Memory B cell (primary cell): ENCODE data around the gene RTN4.

Experiments
- ATAC-seq: fragments of 150-1000 bp; cut with Tn5 transposase; 2 replicates; pipeline ENCODE4 v1.10.0; 2021; ENCODE audit warnings: low read depth, mild to moderate bottlenecking, moderate library complexity
- DNase-seq, 2 donors: peaks; one replicate each; pipeline ENCODE4 v3.0.0; 2022; ENCODE audit warnings: low spot score in 2 of 2
- H3K27ac Mint-ChIP-seq: one replicate; pipeline ENCODE4 v1.8.0; 2022; ENCODE audit warnings: mild to moderate bottlenecking, moderate library complexity, mixed read lengths
- H3K27me3 Mint-ChIP-seq: one replicate; pipeline ENCODE4 v1.8.0; 2022; ENCODE audit warnings: mixed read lengths
- H3K36me3 Mint-ChIP-seq: one replicate; pipeline ENCODE4 v1.8.0; 2022; ENCODE audit warnings: mild to moderate bottlenecking, mixed read lengths
- H3K4me1 Mint-ChIP-seq: one replicate; pipeline ENCODE4 v1.8.0; 2022; ENCODE audit warnings: mixed read lengths
- H3K4me3 Mint-ChIP-seq: one replicate; pipeline ENCODE4 v1.8.0; 2022; ENCODE audit warnings: mild to moderate bottlenecking, moderate library complexity, mixed read lengths
- H3K9me3 Mint-ChIP-seq: one replicate; pipeline ENCODE4 v1.8.0; 2022; ENCODE audit warnings: mixed read lengths

Gene RTN4

DNA sequence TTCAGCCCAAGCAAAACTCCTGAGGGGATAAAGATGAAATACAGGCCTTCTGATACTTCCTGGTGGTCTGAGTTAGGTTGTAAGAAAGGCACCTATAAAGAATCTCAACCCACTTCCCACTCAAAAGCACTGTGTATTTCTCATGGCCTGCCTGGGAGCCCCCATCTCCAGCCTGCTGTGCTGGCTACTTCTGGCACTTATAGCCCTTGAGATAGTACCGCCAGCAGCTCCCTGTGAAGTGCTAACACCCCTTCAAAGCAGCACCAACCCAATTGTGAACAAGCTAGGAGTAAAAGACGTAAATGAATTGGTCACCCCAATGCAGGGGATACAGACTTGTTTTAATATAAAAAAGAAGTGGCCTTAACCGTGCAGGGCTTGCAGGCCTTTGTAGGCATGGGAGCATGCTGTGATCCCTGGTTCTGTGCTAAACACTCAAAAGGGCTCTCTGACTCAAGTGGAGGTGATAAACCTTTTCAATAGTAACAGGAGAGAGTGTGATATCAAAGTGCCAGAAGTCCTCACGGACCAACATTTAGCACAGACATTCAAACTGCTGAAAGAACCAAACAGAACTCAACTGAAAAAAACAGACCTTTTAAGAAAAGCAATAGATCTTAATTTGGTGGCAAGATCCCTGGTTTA lies 80.8 kb downstream of the RTN4 start:
- no peak for DNase-seq
- H3K36me3 Mint-ChIP-seq, result peaks cover 26% of the 10 kb centered on the region
- H3K27me3 Mint-ChIP-seq, result no peaks in the 10 kb centered on the region
- H3K4me1 Mint-ChIP-seq, result peaks cover 11% of the 10 kb centered on the region
- no peak overlapping the region for H3K27ac Mint-ChIP-seq
- peaks cover 5% of the 10 kb centered on the region for H3K9me3 Mint-ChIP-seq
- ATAC-seq, result no peak
- no peak overlapping the region for H3K4me3 Mint-ChIP-seq

DNA sequence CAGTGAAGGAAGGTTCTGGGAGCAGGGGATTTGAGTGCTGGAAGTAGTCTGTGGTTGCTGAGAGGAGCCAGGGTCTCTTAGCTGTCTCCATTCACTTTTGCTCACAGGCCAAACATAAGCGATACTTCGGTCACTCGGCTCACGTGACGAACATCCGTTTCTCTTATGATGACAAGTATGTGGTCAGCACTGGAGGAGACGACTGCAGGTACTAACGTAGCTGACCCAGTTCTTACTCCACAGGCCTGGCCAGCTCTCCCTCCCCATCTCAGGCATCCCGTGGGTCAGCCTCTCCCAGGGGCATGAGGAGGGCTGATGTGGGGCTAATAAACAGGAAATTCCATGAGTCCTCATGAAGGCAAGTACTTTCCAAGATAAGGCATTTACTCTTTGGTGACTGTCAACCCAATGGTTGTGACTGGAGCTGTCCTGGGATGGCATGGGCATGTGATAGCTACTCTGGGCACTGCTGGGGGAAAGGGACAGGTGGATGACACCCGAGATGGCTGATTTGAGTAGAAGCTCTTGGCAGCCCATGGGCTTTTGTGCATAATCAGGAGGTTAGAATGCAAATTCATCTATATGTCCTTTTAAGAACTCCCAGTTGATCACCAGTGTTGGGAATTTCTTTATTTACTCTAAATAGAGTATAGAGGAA lies 81.6 kb downstream of the RTN4 start:
- no peak for DNase-seq
- no peak for ATAC-seq
- H3K4me3 Mint-ChIP-seq, result no peak overlapping the region
- H3K27ac Mint-ChIP-seq, result no peak overlapping the region
- peaks cover 5% of the 10 kb centered on the region for H3K9me3 Mint-ChIP-seq
- no peaks in the 10 kb centered on the region for H3K27me3 Mint-ChIP-seq
- H3K4me1 Mint-ChIP-seq, result peaks cover 11% of the 10 kb centered on the region
- peaks cover 26% of the 10 kb centered on the region for H3K36me3 Mint-ChIP-seq

DNA sequence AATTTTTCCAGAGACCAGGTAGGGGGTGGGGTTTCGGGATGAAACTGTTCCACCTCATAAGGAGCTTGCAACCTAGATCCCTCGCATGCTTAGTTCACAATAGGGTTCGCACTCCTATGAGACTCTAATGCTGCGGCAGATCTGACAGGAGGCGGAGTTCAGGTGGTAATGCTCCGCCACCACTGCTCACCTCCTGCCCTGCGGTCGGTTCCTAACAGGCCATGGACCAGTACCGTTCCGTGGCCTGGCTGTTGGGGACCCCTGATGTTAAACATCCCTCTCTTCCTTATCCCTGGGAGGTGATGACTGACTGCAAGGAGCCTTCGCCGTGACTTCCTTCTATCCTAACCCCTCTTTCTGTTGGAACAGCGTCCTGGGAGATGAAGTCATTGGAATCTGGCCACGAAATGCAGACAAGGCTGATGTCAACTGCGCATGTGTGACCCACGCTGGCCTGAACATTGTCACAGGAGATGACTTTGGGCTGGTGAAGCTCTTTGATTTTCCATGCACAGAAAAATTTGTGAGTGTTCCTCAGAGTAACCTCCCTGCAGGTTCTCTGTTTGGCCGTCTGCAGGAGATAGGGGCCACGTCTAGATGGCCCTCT lies 82.4 kb downstream of the RTN4 start:
- no peak for ATAC-seq
- DNase-seq, result no peak
- H3K27me3 Mint-ChIP-seq, result no peaks in the 10 kb centered on the region
- peaks cover 26% of the 10 kb centered on the region for H3K36me3 Mint-ChIP-seq
- H3K4me3 Mint-ChIP-seq, result no peak overlapping the region
- peaks cover 11% of the 10 kb centered on the region for H3K4me1 Mint-ChIP-seq
- no peak overlapping the region for H3K27ac Mint-ChIP-seq
- peaks cover 5% of the 10 kb centered on the region for H3K9me3 Mint-ChIP-seq

DNA sequence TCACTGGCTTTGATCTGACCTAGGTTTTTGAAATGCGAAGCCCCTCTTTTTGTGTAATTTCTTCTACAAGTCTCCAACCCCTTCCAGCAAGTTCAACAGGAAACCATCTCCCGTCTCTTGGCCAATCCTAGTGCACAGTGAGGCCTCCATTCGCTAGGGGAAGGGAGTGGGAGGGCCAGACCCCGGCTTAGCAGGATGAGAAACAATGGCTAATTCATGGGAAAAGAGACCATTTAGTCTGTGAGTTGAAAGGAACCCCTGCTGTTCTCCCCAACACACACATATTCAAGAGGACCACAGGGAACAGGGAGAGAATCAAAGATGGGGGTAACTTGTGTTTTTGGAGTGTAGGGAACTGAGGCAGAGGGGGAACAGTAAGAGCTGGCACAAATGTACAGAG lies 83.0 kb downstream of the RTN4 start:
- ATAC-seq (no peak), DNase-seq (no peak)
- H3K36me3 Mint-ChIP-seq, result peaks cover 28% of the 10 kb centered on the region
- peaks cover 5% of the 10 kb centered on the region for H3K9me3 Mint-ChIP-seq
- no peak overlapping the region for H3K4me3 Mint-ChIP-seq
- peaks cover 11% of the 10 kb centered on the region for H3K4me1 Mint-ChIP-seq
- peak overlapping the region; percentile 86 for H3K27ac Mint-ChIP-seq
- no peaks in the 10 kb centered on the region for H3K27me3 Mint-ChIP-seq

DNA sequence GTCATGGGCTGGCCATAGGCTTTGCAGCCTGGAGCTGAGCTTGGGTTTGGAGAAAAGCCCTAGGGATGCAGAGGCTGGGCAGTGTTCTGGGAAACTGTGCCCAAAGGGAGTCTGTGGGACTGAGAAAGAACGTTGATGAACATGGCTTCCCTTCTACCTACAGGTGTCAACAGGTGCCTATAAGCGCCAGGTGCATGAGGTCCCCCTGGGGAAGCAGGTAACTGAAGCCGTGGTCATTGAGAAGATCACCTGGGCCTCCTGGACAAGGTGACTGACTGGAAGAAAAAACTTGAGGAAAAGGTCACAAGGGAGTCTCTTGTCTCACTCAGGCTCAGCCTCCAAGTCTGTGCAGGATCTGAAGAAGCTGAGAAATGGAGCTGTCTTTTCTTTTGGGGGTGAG lies 83.4 kb downstream of the RTN4 start:
- peaks cover 11% of the 10 kb centered on the region for H3K4me1 Mint-ChIP-seq
- no peak overlapping the region for H3K4me3 Mint-ChIP-seq
- peaks cover 5% of the 10 kb centered on the region for H3K9me3 Mint-ChIP-seq
- H3K27ac Mint-ChIP-seq, result peak overlapping the region; percentile 86
- no peak for DNase-seq
- ATAC-seq, result no peak
- H3K36me3 Mint-ChIP-seq, result peaks cover 29% of the 10 kb centered on the region
- H3K27me3 Mint-ChIP-seq, result no peaks in the 10 kb centered on the region

DNA sequence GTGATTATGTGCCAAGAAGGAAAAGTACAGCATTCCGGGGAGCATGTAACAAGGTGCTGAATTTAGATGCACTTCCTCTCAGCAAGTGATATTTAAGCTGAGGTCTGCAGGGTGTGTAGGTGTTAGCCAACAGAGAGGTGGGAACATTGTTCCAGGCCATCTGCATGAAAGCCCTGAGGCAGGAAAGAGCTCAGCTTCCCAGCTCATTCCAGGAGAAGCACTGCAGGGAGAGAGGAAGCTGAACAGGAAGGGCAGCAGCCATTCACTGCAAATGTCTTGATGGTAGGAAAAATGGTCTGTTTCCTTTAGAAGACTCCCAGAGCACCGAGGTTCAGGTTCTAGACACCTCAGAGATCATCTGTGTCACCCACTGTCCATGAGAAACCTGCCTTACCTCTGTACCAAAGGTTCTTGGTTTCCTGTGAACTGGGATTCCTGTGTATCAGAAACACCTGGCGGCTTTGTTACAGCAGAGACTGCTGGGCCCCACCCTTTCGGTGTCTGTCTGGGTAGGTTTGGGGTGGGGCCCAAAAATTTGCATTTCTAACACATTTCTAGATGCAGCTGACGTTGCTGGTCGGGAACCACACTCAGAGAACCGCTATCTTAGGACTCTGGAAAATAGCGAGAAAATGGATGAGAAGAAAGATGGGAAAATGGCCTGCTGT lies 84.0 kb downstream of the RTN4 start:
- peaks cover 5% of the 10 kb centered on the region for H3K9me3 Mint-ChIP-seq
- H3K27ac Mint-ChIP-seq, result peak overlapping the region; percentile 86
- DNase-seq, result no peak
- ATAC-seq, result peak; percentile 53
- H3K4me1 Mint-ChIP-seq, result peaks cover 11% of the 10 kb centered on the region
- no peaks in the 10 kb centered on the region for H3K27me3 Mint-ChIP-seq
- H3K36me3 Mint-ChIP-seq, result peaks cover 25% of the 10 kb centered on the region
- no peak overlapping the region for H3K4me3 Mint-ChIP-seq

DNA sequence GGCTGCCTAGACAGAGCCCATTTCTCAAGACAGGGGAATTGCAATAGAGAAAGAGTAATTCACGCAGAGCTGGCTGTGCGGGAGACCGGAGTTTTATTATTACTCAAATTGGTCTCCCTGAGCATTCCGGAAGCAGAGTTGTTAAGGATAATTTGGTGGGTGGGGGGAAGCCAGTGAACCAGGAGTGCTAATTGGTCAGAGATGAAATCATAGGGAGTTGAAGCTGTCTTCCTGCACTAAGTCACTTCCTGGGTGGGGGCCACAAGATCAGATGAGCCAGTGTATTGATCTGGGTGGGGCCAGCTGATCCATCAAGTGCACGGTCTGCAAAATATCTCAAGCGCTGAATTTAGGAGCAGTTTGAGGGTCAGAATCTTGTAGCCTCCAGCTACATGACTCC lies 84.8 kb downstream of the RTN4 start:
- no peak for ATAC-seq
- H3K27ac Mint-ChIP-seq, result peak overlapping the region; percentile 86
- DNase-seq, result no peak
- H3K4me1 Mint-ChIP-seq, result peaks cover 13% of the 10 kb centered on the region
- H3K4me3 Mint-ChIP-seq, result no peak overlapping the region
- H3K36me3 Mint-ChIP-seq, result peaks cover 22% of the 10 kb centered on the region
- H3K9me3 Mint-ChIP-seq, result peaks cover 6% of the 10 kb centered on the region
- no peaks in the 10 kb centered on the region for H3K27me3 Mint-ChIP-seq

DNA sequence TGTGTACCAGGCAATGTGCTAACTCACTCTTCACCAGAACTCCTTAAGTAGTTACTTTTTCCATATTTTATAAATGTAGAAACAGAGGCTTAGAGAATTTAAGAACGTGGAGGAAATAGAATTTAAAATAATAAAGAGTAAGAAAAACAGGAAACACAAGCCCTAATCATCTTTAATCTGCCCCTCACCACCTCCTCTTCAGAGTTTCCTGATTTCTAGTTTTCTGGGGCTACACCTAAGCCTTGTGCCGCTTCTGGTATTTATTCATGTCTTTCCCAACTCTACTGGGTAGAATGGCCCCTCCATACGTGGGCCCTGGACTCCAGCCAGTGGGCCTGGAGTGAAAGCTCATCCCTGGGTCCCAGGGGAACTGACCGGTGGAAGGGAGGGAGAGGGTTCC lies 85.4 kb downstream of the RTN4 start:
- peaks cover 6% of the 10 kb centered on the region for H3K9me3 Mint-ChIP-seq
- H3K4me3 Mint-ChIP-seq, result no peak overlapping the region
- ATAC-seq, result no peak
- H3K27me3 Mint-ChIP-seq, result no peaks in the 10 kb centered on the region
- DNase-seq, result no peak
- peak overlapping the region; percentile 39 for H3K27ac Mint-ChIP-seq
- H3K4me1 Mint-ChIP-seq, result peaks cover 13% of the 10 kb centered on the region
- H3K36me3 Mint-ChIP-seq, result peaks cover 21% of the 10 kb centered on the region

DNA sequence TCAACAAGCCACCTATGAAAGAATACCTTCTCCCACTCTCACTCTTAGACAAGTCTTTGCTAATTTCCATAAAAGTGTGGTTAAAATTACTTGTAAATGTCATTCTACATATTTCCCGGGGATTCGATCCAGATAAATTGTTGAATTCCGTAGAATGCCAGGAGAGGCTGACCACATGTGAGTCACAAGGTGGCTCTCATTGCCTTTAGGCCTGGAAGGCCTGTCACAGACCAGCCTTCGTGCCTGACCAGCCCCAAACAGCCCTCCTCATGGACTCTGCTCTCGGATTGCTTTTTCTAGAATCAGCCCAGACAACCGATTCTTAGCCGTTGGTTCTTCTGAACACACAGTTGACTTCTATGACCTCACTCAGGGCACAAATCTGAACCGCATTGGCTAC lies 86.0 kb downstream of the RTN4 start:
- Mint-ChIP-seq H3K9me3 (peaks cover 6% of the 10 kb centered on the region), H3K27me3 (no peaks in the 10 kb centered on the region), H3K36me3 (peaks cover 18% of the 10 kb centered on the region), H3K4me3 (no peak overlapping the region), H3K27ac (no peak overlapping the region), H3K4me1 (peaks cover 13% of the 10 kb centered on the region)
- no peak for ATAC-seq
- DNase-seq, result no peak

DNA sequence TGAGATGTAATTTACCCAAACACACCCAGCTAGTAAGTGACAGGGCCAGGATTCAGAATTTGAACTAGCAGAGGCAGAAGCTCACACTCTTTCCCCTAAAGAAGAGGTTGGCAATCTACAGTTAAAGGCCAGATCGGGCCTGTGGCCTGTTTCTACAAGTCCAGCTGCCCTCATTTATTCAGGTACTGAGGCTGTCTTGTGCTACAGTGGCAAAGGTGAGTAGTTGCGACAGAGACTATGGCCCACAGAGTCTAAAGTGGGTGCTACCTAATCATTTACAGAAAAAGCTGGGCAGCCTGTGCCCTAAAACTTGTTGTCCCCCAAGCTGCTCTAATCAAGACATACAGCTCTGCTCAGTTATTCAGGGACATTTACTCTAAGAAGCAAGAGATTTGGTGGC lies 86.8 kb downstream of the RTN4 start:
- Mint-ChIP-seq H3K27ac (no peak overlapping the region), H3K4me3 (no peak overlapping the region)

DNA sequence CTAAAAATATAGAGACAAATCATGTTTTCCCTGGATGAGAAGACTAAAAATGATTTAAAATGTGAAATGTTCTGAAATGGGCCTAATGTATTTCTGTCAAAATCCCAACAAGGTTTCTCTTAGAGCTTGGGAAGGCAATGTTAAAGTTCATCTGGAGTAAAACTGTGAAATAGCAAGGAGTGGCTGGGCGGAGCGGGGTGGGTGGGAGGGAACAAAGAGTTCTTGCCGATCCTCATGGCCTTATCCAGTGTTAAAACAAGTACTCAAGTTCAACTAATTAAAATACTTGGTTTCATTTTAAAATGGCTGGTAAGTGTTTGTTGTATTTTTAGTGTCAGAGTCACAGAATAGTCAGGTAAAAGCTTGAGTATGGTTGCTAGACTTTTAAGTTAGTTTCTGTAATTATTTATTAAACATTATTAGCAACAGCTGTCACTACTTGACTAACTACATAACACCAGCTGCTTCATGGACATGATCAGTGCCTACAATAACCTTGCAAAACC lies 87.3 kb downstream of the RTN4 start:
- H3K9me3 Mint-ChIP-seq, result peaks cover 6% of the 10 kb centered on the region

More for the DNA sequence above, 86.8 kb downstream of the RTN4 start:
- Mint-ChIP-seq H3K4me1 (peaks cover 18% of the 10 kb centered on the region), H3K36me3 (peaks cover 18% of the 10 kb centered on the region), H3K27me3 (no peaks in the 10 kb centered on the region), H3K9me3 (peaks cover 6% of the 10 kb centered on the region)
- ATAC-seq (no peak), DNase-seq (no peak)

DNA sequence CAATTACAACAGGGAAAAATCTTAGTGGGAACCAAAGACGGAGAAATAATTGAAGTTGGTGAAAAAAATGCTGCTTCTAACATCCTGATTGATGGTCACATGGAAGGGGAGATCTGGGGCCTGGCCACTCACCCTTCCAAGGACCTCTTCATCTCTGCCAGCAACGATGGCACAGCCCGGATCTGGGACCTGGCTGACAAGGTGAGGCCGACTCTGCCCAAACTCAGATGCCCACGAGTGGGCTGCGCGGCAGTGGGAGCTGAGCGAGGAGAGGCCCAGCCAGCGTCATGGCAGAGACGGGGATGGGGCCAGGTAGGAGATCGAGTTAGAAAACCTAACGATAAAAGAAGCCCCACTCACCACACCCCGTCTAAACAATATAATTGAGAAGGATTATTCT lies 87.7 kb downstream of the RTN4 start:
- Mint-ChIP-seq H3K27ac (no peak overlapping the region), H3K4me3 (no peak overlapping the region), H3K27me3 (no peaks in the 10 kb centered on the region), H3K9me3 (peaks cover 6% of the 10 kb centered on the region), H3K36me3 (peaks cover 18% of the 10 kb centered on the region), H3K4me1 (peaks cover 18% of the 10 kb centered on the region)
- DNase-seq (no peak), ATAC-seq (no peak)

More for the DNA sequence above, 87.3 kb downstream of the RTN4 start:
- no peak overlapping the region for H3K4me3 Mint-ChIP-seq
- H3K4me1 Mint-ChIP-seq, result peaks cover 18% of the 10 kb centered on the region
- H3K27me3 Mint-ChIP-seq, result no peaks in the 10 kb centered on the region
- no peak overlapping the region for H3K27ac Mint-ChIP-seq
- DNase-seq, result no peak
- peaks cover 18% of the 10 kb centered on the region for H3K36me3 Mint-ChIP-seq
- no peak for ATAC-seq

DNA sequence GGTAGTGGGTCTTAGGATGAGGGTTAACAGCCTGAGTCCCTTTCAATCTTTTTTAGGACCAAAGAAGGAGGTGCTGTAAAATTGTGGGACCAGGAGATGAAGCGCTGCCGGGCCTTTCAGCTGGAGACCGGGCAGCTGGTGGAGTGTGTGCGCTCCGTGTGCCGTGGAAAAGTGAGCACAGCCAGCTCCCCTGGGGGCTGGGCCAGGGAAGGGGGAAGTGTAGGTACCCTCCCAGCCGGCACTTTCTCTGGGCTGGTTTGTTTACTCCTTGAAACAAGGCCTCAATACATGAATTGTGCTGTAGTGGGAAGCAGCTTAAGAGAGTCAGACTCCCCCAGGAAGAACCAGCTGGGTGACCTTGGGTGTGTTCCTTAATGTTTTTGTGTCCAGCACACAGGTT lies 90.1 kb downstream of the RTN4 start:
- DNase-seq (no peak), ATAC-seq (no peak)
- Mint-ChIP-seq H3K27ac (no peak overlapping the region), H3K4me1 (peaks cover 7% of the 10 kb centered on the region), H3K27me3 (no peaks in the 10 kb centered on the region), H3K9me3 (peaks cover 1% of the 10 kb centered on the region), H3K36me3 (peaks cover 12% of the 10 kb centered on the region), H3K4me3 (no peak overlapping the region)

DNA sequence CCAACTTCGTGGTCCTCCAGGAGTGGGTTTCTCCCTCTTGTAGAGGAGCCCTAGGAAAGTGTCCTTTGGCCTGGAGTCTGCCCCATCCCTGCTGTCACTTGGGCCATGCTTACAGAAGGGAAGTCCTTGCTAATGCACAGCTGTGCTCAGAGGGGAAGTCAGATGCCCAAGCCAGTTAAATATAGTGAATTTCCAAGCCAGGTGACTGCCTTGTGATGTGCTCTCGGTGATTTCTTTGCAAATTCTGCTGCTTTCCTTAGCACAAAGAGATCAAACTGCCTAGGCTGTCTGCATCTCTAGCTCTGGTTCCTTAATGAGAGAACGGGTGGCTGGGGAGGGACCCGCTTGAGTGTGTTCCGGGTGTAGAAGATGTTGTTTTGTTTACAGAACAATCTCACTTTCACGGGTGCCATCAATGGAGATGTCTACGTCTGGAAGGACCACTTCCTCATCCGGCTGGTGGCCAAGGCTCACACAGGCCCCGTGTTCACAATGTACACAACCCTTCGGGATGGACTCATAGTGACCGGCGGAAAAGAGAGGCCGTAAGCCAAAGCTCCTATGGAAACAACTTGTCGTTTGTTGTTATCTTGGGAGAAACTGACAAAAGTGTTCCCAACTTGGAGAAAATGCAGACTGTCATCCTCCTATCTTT lies 91.4 kb downstream of the RTN4 start:
- DNase-seq (no peak), ATAC-seq (peak; percentile 48)
- peaks cover 1% of the 10 kb centered on the region for H3K9me3 Mint-ChIP-seq
- no peaks in the 10 kb centered on the region for H3K27me3 Mint-ChIP-seq
- no peak overlapping the region for H3K27ac Mint-ChIP-seq
- H3K36me3 Mint-ChIP-seq, result peaks cover 14% of the 10 kb centered on the region
- no peak overlapping the region for H3K4me3 Mint-ChIP-seq
- peaks cover 7% of the 10 kb centered on the region for H3K4me1 Mint-ChIP-seq
